HG02870 (cell line): Measurements from ENCODE around the gene LARGE1.

Experiments used
- ATAC-seq: cut with Tn5 transposase; IDR thresholded peaks from one replicate; pipeline ENCODE4 v1.9.1; 2021; ENCODE audit warnings: mild to moderate bottlenecking, moderate library complexity; ENCODE audit not compliant: unreplicated experiment

Gene LARGE1

GRCh38 chr22:33920197-33920540, at the start of gene LARGE1:
Gene LARGE1, minus strand, starts transcription at chr22:33920476.
- ATAC-seq: peak; percentile 10

GRCh38 chr22:33969045-33969444, 48.8 kb upstream of the LARGE1 start:
- ATAC-seq: no peak

- ATAC-seq: no peak
Measured at GRCh38 chr22:33964121-33964520, 43.8 kb upstream of the LARGE1 start.

- ATAC-seq: no peak
Measured at GRCh38 chr22:33962409-33962808, 42.1 kb upstream of the LARGE1 start.

GRCh38 chr22:33958741-33959140, 38.5 kb upstream of the LARGE1 start:
- no peak for ATAC-seq

- no peak for ATAC-seq
Measured at GRCh38 chr22:33957086-33957485, 36.8 kb upstream of the LARGE1 start.

GRCh38 chr22:33952776-33953175, 32.5 kb upstream of the LARGE1 start:
- no peak for ATAC-seq

GRCh38 chr22:33940741-33941140, 20.5 kb upstream of the LARGE1 start:
- no peak for ATAC-seq

- ATAC-seq: no peak
Measured at GRCh38 chr22:33932997-33933396, 12.7 kb upstream of the LARGE1 start.

GRCh38 chr22:33931406-33931805, 11.1 kb upstream of the LARGE1 start:
- ATAC-seq: no peak

- no peak for ATAC-seq
Measured at GRCh38 chr22:33927752-33928151, 7.5 kb upstream of the LARGE1 start.

GRCh38 chr22:33925194-33925593, 4.9 kb upstream of the LARGE1 start:
- no peak for ATAC-seq

- ATAC-seq: no peak
Measured at GRCh38 chr22:33923660-33924246, 3.5 kb upstream of the LARGE1 start.

- ATAC-seq: no peak
Measured at GRCh38 chr22:33923033-33923432, 2.8 kb upstream of the LARGE1 start.

GRCh38 chr22:33922349-33922681, 2.0 kb upstream of the LARGE1 start:
- ATAC-seq: no peak

GRCh38 chr22:33921525-33922348, 1.5 kb upstream of the LARGE1 start:
- ATAC-seq: no peak

GRCh38 chr22:33920927-33921524, 750 bp upstream of the LARGE1 start:
- ATAC-seq: peak; percentile 60

GRCh38 chr22:33919391-33920196, 682 bp downstream of the LARGE1 start:
- peak; percentile 15 for ATAC-seq

- no peak for ATAC-seq
Measured at GRCh38 chr22:33918676-33919365, 1.5 kb downstream of the LARGE1 start.

GRCh38 chr22:33917744-33918406, 2.4 kb downstream of the LARGE1 start:
- no peak for ATAC-seq
